ENCODE results near the gene MBP.
"Not testable (repeated sequence)": the region's sequence is repeated elsewhere in the genome, so short reads cannot be mapped to it uniquely, and the experiment has no call there.

MBP gene

DNA sequence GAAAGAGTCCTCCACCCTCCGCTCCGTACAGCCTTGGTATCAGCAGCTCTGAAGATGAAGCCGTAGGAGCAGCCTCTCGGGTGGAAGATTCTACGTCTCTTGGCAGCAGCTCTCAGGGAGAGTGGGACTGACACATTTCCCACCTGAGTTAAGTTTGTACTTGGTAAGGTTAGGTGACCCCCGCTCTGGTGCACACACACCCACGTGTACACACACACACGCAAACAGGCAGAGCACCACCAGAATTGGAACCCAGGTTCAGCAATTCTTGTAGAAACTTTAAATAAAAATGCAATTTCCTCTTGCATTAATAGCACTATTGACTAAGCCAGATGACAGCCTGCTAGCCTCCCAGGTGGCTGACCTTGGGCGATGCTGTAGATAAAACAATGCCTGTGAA lies 111.5 kb downstream of the MBP start:
- TF ChIP-seq, protein P1, sequence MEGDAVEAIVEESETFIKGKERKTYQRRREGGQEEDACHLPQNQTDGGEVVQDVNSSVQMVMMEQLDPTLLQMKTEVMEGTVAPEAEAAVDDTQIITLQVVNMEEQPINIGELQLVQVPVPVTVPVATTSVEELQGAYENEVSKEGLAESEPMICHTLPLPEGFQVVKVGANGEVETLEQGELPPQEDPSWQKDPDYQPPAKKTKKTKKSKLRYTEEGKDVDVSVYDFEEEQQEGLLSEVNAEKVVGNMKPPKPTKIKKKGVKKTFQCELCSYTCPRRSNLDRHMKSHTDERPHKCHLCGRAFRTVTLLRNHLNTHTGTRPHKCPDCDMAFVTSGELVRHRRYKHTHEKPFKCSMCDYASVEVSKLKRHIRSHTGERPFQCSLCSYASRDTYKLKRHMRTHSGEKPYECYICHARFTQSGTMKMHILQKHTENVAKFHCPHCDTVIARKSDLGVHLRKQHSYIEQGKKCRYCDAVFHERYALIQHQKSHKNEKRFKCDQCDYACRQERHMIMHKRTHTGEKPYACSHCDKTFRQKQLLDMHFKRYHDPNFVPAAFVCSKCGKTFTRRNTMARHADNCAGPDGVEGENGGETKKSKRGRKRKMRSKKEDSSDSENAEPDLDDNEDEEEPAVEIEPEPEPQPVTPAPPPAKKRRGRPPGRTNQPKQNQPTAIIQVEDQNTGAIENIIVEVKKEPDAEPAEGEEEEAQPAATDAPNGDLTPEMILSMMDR (conservative IDR thresholded peaks at IDR 0.05; ENCODE audit: low read depth, low read length), result no peak
- no peak overlapping the region for H3K4me3 ChIP-seq (ENCODE audit: low read length)
- no peak for DNase-seq (ENCODE audit: low read depth)

DNA sequence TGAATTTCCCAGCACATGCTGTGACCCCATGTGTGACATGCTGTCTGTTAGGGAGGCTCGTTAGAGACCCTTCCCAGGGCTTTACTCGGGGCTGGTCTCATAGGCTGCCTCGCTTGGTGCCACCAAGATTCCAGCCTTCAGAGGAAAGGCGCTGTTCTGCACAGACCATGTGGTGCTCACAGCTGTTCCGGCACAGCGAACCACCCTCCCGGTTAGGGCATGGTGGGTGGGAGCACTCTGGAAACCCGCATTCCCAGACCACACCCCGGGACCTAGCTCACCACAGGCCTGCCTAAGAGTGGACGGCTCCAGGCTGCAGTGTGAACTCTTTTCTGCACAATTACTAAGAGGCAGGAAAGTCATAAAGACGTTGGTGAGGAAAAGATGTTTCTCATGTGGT lies 112.0 kb downstream of the MBP start:
- DNase-seq (ENCODE audit: low read depth), result no peak
- no peak overlapping the region for H3K4me3 ChIP-seq (ENCODE audit: low read length)
- TF ChIP-seq, protein P1 (conservative IDR thresholded peaks at IDR 0.05; ENCODE audit: low read depth, low read length), result no peak

DNA sequence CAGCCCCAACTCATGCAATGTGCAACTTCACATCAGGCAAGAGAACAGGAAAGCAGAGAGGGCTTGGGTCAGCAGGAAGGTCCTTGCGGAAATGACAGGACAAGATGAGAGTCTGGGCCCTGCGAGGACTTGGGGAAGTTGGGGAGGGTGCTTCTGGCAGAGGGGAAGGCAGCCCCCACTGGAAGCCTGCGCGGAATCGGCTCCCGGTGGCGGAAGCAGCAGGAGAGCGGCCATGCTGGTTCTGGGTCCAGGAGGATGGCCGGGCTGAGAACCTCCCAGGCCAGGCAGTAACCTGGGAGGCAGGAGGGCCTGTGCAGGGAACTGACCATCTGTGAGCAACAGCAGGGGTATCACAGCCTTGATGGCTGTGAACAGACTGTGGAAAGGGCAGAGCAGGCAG lies 112.9 kb downstream of the MBP start:
- TF ChIP-seq, protein P1 (conservative IDR thresholded peaks at IDR 0.05; ENCODE audit: low read depth, low read length), result no peak

DNA sequence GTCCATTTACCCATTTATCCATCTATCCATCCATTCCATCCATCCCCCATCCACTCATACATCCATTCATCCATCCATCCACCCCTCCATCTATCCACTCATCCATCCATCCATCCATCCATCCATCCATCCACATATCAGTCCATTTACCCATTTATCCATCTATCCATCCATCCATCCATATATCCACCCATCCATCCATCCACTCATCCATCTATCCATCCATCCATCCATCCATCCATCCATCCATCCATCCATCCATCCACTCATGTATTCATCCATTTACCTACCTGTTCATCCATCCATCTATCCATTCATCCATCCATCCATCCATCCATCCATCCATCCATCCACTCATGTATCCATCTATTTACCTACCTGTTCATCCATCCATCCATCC lies 113.9 kb downstream of the MBP start:
- H3K4me3 ChIP-seq (ENCODE audit: low read length); DNase-seq (ENCODE audit: low read depth): not testable (repeated sequence)

More for the DNA sequence above, 112.9 kb downstream of the MBP start:
- DNase-seq (ENCODE audit: low read depth), result no peak
- H3K4me3 ChIP-seq (ENCODE audit: low read length), result no peak overlapping the region

DNA sequence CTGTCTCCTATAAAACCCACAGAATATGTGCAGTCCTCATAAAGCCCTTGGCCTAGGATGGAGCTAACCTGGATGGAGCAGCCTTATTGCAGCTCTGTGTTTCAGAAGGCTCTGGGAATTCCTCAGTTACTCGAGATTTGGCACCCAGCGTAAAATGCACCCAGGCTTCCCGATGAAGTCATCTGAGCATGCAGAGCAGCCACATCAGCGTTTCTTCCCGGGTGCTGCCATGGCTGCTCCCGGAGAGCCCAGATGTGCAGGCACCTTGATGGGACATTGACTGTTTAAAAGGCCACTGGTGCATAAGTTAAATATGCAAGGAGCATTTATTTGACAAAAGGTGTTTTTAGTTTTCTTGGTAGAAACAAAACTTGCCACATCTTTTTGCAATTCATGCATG lies 115.2 kb downstream of the MBP start:
- no peak for DNase-seq (ENCODE audit: low read depth)
- H3K4me3 ChIP-seq (ENCODE audit: low read length), result no peak overlapping the region
- TF ChIP-seq, protein P1 (conservative IDR thresholded peaks at IDR 0.05; ENCODE audit: low read depth, low read length), result no peak

DNA sequence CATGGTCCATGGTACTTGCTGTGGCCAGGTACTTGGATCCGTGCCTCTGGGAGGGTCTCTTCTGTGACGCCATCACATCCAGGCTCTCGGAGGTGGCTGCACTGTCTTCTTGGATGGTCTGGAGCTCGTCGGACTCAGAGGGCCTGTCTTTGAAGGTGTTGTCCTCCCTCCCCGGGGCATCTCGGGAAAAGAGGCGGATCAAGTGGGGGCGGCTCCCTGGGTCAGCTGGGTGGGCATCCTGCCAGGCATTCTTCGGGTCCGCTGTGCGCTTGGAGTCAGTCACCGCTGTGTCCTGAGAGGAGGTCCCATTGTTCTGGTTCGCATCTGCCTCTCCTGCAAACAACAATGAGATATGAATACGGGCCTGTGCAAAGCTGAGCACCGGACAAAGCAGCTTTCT lies 115.6 kb downstream of the MBP start:
- TF ChIP-seq, protein P1 (conservative IDR thresholded peaks at IDR 0.05; ENCODE audit: low read depth, low read length), result no peak
- DNase-seq (ENCODE audit: low read depth), result no peak
- H3K4me3 ChIP-seq (ENCODE audit: low read length), result no peak overlapping the region

DNA sequence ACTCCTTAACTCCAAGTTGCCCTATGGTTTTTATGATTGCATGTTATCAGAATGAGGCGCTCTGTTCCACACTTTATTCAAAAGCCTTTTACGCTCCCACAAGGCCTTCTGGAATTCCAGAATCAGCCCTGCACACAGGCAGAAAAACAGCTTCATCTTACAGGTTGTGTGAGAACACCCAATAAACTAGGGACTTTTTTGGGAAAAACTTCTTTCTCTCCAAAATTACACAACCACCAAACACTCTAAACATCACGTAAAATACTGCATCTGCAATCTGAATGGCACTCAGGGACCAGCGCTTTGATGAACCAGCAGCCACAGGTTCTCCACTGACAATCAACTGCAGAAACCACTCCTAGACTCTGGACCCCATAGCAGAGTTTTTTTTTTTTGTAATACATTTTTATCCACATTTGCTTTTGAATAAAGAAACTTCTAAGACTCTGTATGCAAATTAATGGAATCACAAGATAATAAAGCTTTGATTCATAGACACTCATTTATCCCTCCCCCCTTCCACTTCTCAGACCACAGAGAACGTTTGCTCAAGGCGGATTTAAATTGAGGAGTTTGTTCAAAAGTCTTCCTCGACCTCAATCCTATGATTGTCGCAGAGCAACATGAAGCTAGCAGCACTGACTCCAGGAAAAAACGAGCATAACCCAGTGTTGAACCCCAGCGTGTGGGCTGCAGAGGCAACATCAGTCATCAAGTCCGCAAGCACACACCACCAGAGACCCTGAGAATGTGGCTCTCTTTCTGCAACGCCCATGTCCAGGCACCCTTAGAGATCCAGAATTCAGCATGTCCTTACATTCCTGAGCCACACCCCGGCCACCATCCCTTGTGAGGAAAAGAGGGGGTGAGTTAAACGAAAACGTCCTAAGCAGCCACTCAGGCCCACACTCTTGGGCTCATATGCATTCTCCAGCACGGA lies 116.5 kb downstream of the MBP start:
- TF ChIP-seq, protein P1 (conservative IDR thresholded peaks at IDR 0.05; ENCODE audit: low read depth, low read length), result no peak
- no peak overlapping the region for H3K4me3 ChIP-seq (ENCODE audit: low read length)
- DNase-seq (ENCODE audit: low read depth), result no peak
